Measurements from ENCODE around the gene SERPINC1. TPM values are rescaled to one million over a fixed set of nuclear protein-coding genes. Genes with fewer than 3 reads are reported as not detected.
A peak's percentile ranks its signal among the peaks of the same experiment; 100 is the strongest.

Gene SERPINC1
- total and polyA plus RNA-seq, 4 donors = 0.08 to 0.61 (median 0.17) TPM; not detected in 1

- ATAC-seq (ENCODE audit: insufficient read depth, low FRiP score) = peak; percentile 47
- no peaks in the 10 kb centered on the region for H3K36me3 ChIP-seq (ENCODE audit: control insufficient read depth in 4 of 4, insufficient read depth in 4 of 4, low read length in 4 of 4)
- H3K9ac ChIP-seq (ENCODE audit: insufficient read depth in 1 of 2, low read length in 2 of 2) = no peak overlapping the region
- H3K27ac ChIP-seq (ENCODE audit: low read depth in 1 of 2, low read length in 1 of 2) = no peak overlapping the region
- WGBS, 2 donors = 78 to 91% methylated on average over 12 of the region's 12 CpGs
- TF ChIP-seq CTCF (IDR thresholded peaks at IDR 0.05; ENCODE audit: control extremely low read depth, extremely low read depth) = no peak
- H3K27me3 ChIP-seq (ENCODE audit: control insufficient read depth in 3 of 3, insufficient read depth in 3 of 3, low read length in 2 of 3) = no peaks in the 10 kb centered on the region
- peaks cover 0 to 2% (median 0%) of the 10 kb centered on the region in 4 donors for H3K9me3 ChIP-seq (ENCODE audit: control insufficient read depth in 4 of 4, insufficient read depth in 3 of 4, low read length in 3 of 4)
- no peak for DNase-seq
- H3K4me1 ChIP-seq (ENCODE audit: control insufficient read depth in 5 of 5, insufficient read depth in 5 of 5, low read length in 5 of 5) = no peaks in the 10 kb centered on the region
- H3K4me3 ChIP-seq = no peak overlapping the region
Measured at GRCh38 chr1:173917635-173918493, 737 bp upstream of the SERPINC1 start.

- Histone ChIP-seq H3K4me1 (ENCODE audit: control insufficient read depth in 5 of 5, insufficient read depth in 5 of 5, low read length in 5 of 5) (no peaks in the 10 kb centered on the region), H3K27ac (ENCODE audit: low read depth in 1 of 2, low read length in 1 of 2) (no peak overlapping the region), H3K9ac (ENCODE audit: insufficient read depth in 1 of 2, low read length in 2 of 2) (no peak overlapping the region), H3K4me3 (no peak overlapping the region), H3K9me3 (ENCODE audit: control insufficient read depth in 4 of 4, insufficient read depth in 3 of 4, low read length in 3 of 4) (peaks cover 0 to 2% (median 0%) of the 10 kb centered on the region in 4 donors), H3K36me3 (ENCODE audit: control insufficient read depth in 4 of 4, insufficient read depth in 4 of 4, low read length in 4 of 4) (no peaks in the 10 kb centered on the region), H3K27me3 (ENCODE audit: control insufficient read depth in 3 of 3, insufficient read depth in 3 of 3, low read length in 2 of 3) (no peaks in the 10 kb centered on the region)
- ATAC-seq (ENCODE audit: insufficient read depth, low FRiP score) (no peak), DNase-seq (no peak)
- no peak for TF ChIP-seq CTCF (IDR thresholded peaks at IDR 0.05; ENCODE audit: control extremely low read depth, extremely low read depth)
- 91 to 93% methylated on average over 4 of the region's 4 CpGs for WGBS, 2 donors
Measured at GRCh38 chr1:173916667-173917066, 460 bp downstream of the SERPINC1 start.

GRCh38 chr1:173915596-173915995, 1.5 kb downstream of the SERPINC1 start:
- DNase-seq (no peak), ATAC-seq (ENCODE audit: insufficient read depth, low FRiP score) (no peak)
- no peak overlapping the region for H3K4me3 ChIP-seq
- H3K4me1 ChIP-seq (ENCODE audit: control insufficient read depth in 5 of 5, insufficient read depth in 5 of 5, low read length in 5 of 5) = no peaks in the 10 kb centered on the region
- H3K36me3 ChIP-seq (ENCODE audit: control insufficient read depth in 4 of 4, insufficient read depth in 4 of 4, low read length in 4 of 4) = no peaks in the 10 kb centered on the region
- no peaks in the 10 kb centered on the region for H3K27me3 ChIP-seq (ENCODE audit: control insufficient read depth in 3 of 3, insufficient read depth in 3 of 3, low read length in 2 of 3)
- H3K9me3 ChIP-seq (ENCODE audit: control insufficient read depth in 4 of 4, insufficient read depth in 3 of 4, low read length in 3 of 4) = peaks cover 0 to 2% (median 0%) of the 10 kb centered on the region in 4 donors
- TF ChIP-seq CTCF (IDR thresholded peaks at IDR 0.05; ENCODE audit: control extremely low read depth, extremely low read depth) = no peak
- 88 to 97% methylated on average over 2 of the region's 2 CpGs for WGBS, 2 donors
- no peak overlapping the region for H3K27ac ChIP-seq (ENCODE audit: low read depth in 1 of 2, low read length in 1 of 2)
- H3K9ac ChIP-seq (ENCODE audit: insufficient read depth in 1 of 2, low read length in 2 of 2) = no peak overlapping the region
